HL-60 (cell line): ENCODE results near the gene DIS3L2.

Experiments
- DNase-seq, 2 experiments: peaks; one replicate each; pipeline ENCODE4 v3.0.0-alpha.2; 2010 to 2020; ENCODE audit warnings: low read depth in 1 of 2, low spot score in 1 of 2
- H3K27ac ChIP-seq: fragments of 250-450 bp; sonication (Bioruptor Pico); replicated peaks from 2 replicates; pipeline ENCODE4 v1.5.1; 2020; ENCODE audit warnings: mild to moderate bottlenecking, moderate library complexity
- H3K27me3 ChIP-seq: fragments of 250-450 bp; sonication (Bioruptor Pico); 2 replicates; pipeline ENCODE4 v1.5.1; 2021; ENCODE audit warnings: mild to moderate bottlenecking, moderate library complexity; ENCODE audit not compliant: insufficient read depth, poor library complexity, severe bottlenecking
- H3K4me3 ChIP-seq: replicated peaks from 2 replicates; pipeline ENCODE4 v1.5.1; 2011; ENCODE audit warnings: mild to moderate bottlenecking, control low read depth, low read length; ENCODE audit not compliant: insufficient read depth
- GABPA ChIP-seq: IDR thresholded peaks from 2 replicates; pipeline ENCODE4 v1.6.1; 2012; ENCODE audit warnings: low read depth
- POLR2AphosphoS5 ChIP-seq: IDR thresholded peaks from 2 replicates; pipeline ENCODE4 v1.6.1; 2012; ENCODE audit warnings: low read depth
- SPI1 ChIP-seq: IDR thresholded peaks from 2 replicates; pipeline ENCODE4 v1.6.1; 2012; ENCODE audit warnings: low read depth, mild to moderate bottlenecking, borderline replicate concordance
- TF ChIP-seq, protein P1 (sequence below): IDR thresholded peaks from 2 replicates; pipeline ENCODE4 v1.6.1; 2012; ENCODE audit warnings: low read depth; ENCODE audit not compliant: insufficient replicate concordance
- TF ChIP-seq, protein P2 (sequence below): IDR thresholded peaks from one replicate; pipeline ENCODE4 v1.5.1; 2011; ENCODE audit warnings: low read length, control low read depth, inconsistent platforms; ENCODE audit not compliant: insufficient read depth

Gene DIS3L2

DNA sequence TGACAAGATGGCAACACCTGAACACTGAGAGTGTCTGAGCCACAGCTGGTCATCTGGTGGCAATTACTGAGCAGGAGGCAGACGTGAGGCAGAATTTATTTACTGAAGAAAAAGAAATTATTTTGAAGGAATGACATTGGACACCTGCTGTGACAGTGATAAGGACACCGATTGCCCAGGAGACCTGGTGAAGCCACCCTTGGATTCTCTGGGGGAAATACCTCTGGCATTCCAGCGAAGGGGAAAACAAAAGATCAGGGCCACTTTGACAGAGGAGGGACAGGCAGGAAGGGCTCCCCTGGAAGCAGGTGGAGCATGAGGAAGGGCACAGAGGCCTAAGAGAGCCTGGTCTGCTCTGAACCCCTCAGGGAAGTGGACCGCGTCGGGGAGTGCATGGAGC, 331.7 kb downstream of the DIS3L2 start:
- Histone ChIP-seq H3K27me3 (no peaks in the 10 kb centered on the region), H3K4me3 (no peak overlapping the region), H3K27ac (no peak overlapping the region)
- TF ChIP-seq, protein P1, sequence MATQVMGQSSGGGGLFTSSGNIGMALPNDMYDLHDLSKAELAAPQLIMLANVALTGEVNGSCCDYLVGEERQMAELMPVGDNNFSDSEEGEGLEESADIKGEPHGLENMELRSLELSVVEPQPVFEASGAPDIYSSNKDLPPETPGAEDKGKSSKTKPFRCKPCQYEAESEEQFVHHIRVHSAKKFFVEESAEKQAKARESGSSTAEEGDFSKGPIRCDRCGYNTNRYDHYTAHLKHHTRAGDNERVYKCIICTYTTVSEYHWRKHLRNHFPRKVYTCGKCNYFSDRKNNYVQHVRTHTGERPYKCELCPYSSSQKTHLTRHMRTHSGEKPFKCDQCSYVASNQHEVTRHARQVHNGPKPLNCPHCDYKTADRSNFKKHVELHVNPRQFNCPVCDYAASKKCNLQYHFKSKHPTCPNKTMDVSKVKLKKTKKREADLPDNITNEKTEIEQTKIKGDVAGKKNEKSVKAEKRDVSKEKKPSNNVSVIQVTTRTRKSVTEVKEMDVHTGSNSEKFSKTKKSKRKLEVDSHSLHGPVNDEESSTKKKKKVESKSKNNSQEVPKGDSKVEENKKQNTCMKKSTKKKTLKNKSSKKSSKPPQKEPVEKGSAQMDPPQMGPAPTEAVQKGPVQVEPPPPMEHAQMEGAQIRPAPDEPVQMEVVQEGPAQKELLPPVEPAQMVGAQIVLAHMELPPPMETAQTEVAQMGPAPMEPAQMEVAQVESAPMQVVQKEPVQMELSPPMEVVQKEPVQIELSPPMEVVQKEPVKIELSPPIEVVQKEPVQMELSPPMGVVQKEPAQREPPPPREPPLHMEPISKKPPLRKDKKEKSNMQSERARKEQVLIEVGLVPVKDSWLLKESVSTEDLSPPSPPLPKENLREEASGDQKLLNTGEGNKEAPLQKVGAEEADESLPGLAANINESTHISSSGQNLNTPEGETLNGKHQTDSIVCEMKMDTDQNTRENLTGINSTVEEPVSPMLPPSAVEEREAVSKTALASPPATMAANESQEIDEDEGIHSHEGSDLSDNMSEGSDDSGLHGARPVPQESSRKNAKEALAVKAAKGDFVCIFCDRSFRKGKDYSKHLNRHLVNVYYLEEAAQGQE: no peak
- no peak for TF ChIP-seq GABPA
- DNase-seq: no peak

DNA sequence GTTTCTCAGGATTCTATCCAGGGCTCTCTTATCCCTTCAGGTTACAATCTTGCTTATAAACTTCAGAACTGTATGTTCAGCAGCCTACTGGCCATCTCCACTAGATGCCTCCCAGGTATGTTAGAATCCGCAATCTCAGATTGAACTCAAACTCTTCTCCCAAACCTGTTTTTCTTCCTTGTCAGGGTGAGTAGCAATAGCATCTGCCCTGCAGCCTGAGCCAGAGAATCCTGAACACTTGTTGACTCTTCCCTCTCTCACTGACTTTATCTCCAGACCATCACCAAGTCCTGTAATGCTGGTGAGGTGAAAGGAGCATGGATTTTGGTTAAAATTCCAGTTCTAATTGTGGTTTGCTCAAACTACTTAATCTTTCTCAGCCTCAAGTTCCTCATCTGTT, 334.5 kb downstream of the DIS3L2 start:
- TF ChIP-seq, protein P2, sequence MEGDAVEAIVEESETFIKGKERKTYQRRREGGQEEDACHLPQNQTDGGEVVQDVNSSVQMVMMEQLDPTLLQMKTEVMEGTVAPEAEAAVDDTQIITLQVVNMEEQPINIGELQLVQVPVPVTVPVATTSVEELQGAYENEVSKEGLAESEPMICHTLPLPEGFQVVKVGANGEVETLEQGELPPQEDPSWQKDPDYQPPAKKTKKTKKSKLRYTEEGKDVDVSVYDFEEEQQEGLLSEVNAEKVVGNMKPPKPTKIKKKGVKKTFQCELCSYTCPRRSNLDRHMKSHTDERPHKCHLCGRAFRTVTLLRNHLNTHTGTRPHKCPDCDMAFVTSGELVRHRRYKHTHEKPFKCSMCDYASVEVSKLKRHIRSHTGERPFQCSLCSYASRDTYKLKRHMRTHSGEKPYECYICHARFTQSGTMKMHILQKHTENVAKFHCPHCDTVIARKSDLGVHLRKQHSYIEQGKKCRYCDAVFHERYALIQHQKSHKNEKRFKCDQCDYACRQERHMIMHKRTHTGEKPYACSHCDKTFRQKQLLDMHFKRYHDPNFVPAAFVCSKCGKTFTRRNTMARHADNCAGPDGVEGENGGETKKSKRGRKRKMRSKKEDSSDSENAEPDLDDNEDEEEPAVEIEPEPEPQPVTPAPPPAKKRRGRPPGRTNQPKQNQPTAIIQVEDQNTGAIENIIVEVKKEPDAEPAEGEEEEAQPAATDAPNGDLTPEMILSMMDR: no peak
- TF ChIP-seq, protein P1: no peak
- no peak for TF ChIP-seq GABPA
- TF ChIP-seq SPI1: no peak
- no peak for TF ChIP-seq POLR2AphosphoS5
- no peaks in the 10 kb centered on the region for H3K27me3 ChIP-seq
- no peak overlapping the region for H3K4me3 ChIP-seq
- DNase-seq: no peak
- no peak overlapping the region for H3K27ac ChIP-seq

DNA sequence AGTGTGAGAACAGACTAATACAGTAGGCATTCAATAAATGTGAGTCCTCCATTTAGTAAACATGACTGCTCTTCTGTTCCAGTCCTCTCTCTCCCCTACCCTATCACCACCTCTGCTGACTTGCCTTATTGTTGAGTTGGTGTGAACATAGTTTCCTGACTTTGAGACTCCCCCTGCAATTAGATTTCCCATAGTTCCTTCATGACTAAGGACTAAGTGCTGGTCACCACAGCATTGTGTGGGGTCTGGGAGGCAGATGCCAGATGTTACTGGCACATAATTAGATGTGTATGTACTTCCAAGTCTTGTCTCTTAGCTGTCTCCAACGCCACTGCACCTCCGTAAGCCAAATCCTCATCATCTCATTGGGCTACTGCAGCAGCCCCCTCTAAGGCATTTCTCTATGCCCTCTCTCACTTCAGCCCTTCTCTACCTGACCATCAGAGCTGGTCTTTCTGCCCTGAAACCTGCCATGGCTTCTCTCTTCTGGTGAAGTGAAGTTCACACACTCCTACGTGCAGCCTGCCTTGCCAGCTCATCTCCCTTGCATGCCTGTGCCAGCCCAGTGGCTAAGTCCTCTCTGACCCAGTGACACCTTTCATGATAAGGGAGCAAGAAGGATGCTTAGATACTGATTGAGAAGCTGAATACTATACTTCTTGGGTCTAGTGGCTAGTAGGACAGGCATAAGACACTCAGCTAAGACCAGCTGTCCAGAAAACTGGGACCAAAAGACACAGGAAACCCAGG, 335.4 kb downstream of the DIS3L2 start:
- Histone ChIP-seq H3K27me3 (no peaks in the 10 kb centered on the region), H3K27ac (no peak overlapping the region), H3K4me3 (no peak overlapping the region)
- TF ChIP-seq, protein P1: no peak
- TF ChIP-seq, protein P2: no peak
- no peak for TF ChIP-seq POLR2AphosphoS5
- no peak for TF ChIP-seq GABPA
- no peak for TF ChIP-seq SPI1
- DNase-seq: no peak
